KOPT-K1 (cell line): ENCODE results near the gene RBM26.
A peak's percentile ranks its signal among the peaks of the same experiment; 100 is the strongest.

ENCODE experiments used
- H3K27ac ChIP-seq: fragments of 200-600 bp; sonication (generic); 2 replicates; pipeline ENCODE4 v1.5.1; 2016; ENCODE audit warnings: antibody characterized with exemption, mild to moderate bottlenecking, low read depth, low read length; ENCODE audit not compliant: poor library complexity, severe bottlenecking
- H3K36me3 ChIP-seq: fragments of 200-600 bp; sonication (generic); 2 replicates; pipeline ENCODE4 v1.5.1; 2017; ENCODE audit warnings: antibody characterized with exemption, mild to moderate bottlenecking, low read length, moderate library complexity; ENCODE audit not compliant: insufficient read depth
- H3K9me3 ChIP-seq: fragments of 200-600 bp; sonication (generic); 2 replicates; pipeline ENCODE4 v1.5.1; 2017; ENCODE audit warnings: antibody characterized with exemption, low read length, mild to moderate bottlenecking; ENCODE audit not compliant: insufficient read depth, poor library complexity, severe bottlenecking

RBM26 gene

GRCh38 chr13:79404985-79405384 is 1.1 kb downstream of the RBM26 start:
- H3K9me3 ChIP-seq: no peaks in the 10 kb centered on the region
- peaks cover 34% of the 10 kb centered on the region for H3K36me3 ChIP-seq
- H3K27ac ChIP-seq: peak overlapping the region; percentile 95

GRCh38 chr13:79404361-79404760 is 1.7 kb downstream of the RBM26 start:
- Histone ChIP-seq H3K9me3 (no peaks in the 10 kb centered on the region), H3K36me3 (peaks cover 41% of the 10 kb centered on the region), H3K27ac (peak overlapping the region; percentile 95)

GRCh38 chr13:79403113-79403512 is 2.9 kb downstream of the RBM26 start:
- Histone ChIP-seq H3K9me3 (no peaks in the 10 kb centered on the region), H3K36me3 (peaks cover 53% of the 10 kb centered on the region), H3K27ac (no peak overlapping the region)

- H3K36me3 ChIP-seq: peaks cover 58% of the 10 kb centered on the region
Measured at GRCh38 chr13:79402679-79403078, 3.4 kb downstream of the RBM26 start.

GRCh38 chr13:79402074-79402635 is 3.9 kb downstream of the RBM26 start:
- H3K9me3 ChIP-seq: peaks cover 3% of the 10 kb centered on the region
- peaks cover 63% of the 10 kb centered on the region for H3K36me3 ChIP-seq
- peak overlapping the region; percentile 29 for H3K27ac ChIP-seq

More at GRCh38 chr13:79402679-79403078, 3.4 kb downstream of the RBM26 start:
- H3K27ac ChIP-seq: peak overlapping the region; percentile 29
- no peaks in the 10 kb centered on the region for H3K9me3 ChIP-seq

GRCh38 chr13:79401259-79402070 is 4.6 kb downstream of the RBM26 start:
- H3K9me3 ChIP-seq: peaks cover 10% of the 10 kb centered on the region
- peaks cover 70% of the 10 kb centered on the region for H3K36me3 ChIP-seq
- peak overlapping the region; percentile 29 for H3K27ac ChIP-seq

GRCh38 chr13:79398915-79399314 is 7.1 kb downstream of the RBM26 start:
- no peak overlapping the region for H3K27ac ChIP-seq
- H3K36me3 ChIP-seq: peaks cover 93% of the 10 kb centered on the region

GRCh38 chr13:79398127-79398526 is 7.9 kb downstream of the RBM26 start:
- peaks cover 88% of the 10 kb centered on the region for H3K36me3 ChIP-seq
- H3K27ac ChIP-seq: no peak overlapping the region
- H3K9me3 ChIP-seq: peaks cover 20% of the 10 kb centered on the region

More at GRCh38 chr13:79398915-79399314, 7.1 kb downstream of the RBM26 start:
- H3K9me3 ChIP-seq: peaks cover 20% of the 10 kb centered on the region

GRCh38 chr13:79395881-79396280 is 10.2 kb downstream of the RBM26 start:
- Histone ChIP-seq H3K36me3 (peaks cover 72% of the 10 kb centered on the region), H3K27ac (no peak overlapping the region), H3K9me3 (peaks cover 20% of the 10 kb centered on the region)

- Histone ChIP-seq H3K27ac (peak overlapping the region; percentile 20), H3K9me3 (peaks cover 20% of the 10 kb centered on the region), H3K36me3 (peaks cover 54% of the 10 kb centered on the region)
Measured at GRCh38 chr13:79393564-79394249, 12.3 kb downstream of the RBM26 start.

- H3K36me3 ChIP-seq: peaks cover 51% of the 10 kb centered on the region
- H3K9me3 ChIP-seq: peaks cover 20% of the 10 kb centered on the region
- peak overlapping the region; percentile 20 for H3K27ac ChIP-seq
Measured at GRCh38 chr13:79392882-79393563, 13.0 kb downstream of the RBM26 start.

- peaks cover 18% of the 10 kb centered on the region for H3K36me3 ChIP-seq
- no peak overlapping the region for H3K27ac ChIP-seq
- H3K9me3 ChIP-seq: no peaks in the 10 kb centered on the region
Measured at GRCh38 chr13:79389026-79389425, 17.0 kb downstream of the RBM26 start.

- H3K27ac ChIP-seq: no peak overlapping the region
- peaks cover 23% of the 10 kb centered on the region; the same call in 1 of the 2 replicates for H3K36me3 ChIP-seq
- H3K9me3 ChIP-seq: no peaks in the 10 kb centered on the region
Measured at GRCh38 chr13:79387853-79388252, 18.2 kb downstream of the RBM26 start.

- H3K27ac ChIP-seq: no peak overlapping the region
- H3K36me3 ChIP-seq: peaks cover 23% of the 10 kb centered on the region; the same call in 1 of the 2 replicates
- H3K9me3 ChIP-seq: no peaks in the 10 kb centered on the region
Measured at GRCh38 chr13:79386125-79386826, 19.8 kb downstream of the RBM26 start.
